CD4-positive, alpha-beta T cell treated with Interleukin-6 for 4 hours (primary cell): ENCODE measurements around the gene SPECC1.
"Not testable (repeated sequence)": the region's sequence is repeated elsewhere in the genome, so short reads cannot be mapped to it uniquely, and the experiment has no call there.

Experiments
- DNase-seq: peaks from one replicate; pipeline ENCODE4 v3.0.0-alpha.2; 2020; ENCODE audit warnings: mixed read lengths

Gene SPECC1

DNA sequence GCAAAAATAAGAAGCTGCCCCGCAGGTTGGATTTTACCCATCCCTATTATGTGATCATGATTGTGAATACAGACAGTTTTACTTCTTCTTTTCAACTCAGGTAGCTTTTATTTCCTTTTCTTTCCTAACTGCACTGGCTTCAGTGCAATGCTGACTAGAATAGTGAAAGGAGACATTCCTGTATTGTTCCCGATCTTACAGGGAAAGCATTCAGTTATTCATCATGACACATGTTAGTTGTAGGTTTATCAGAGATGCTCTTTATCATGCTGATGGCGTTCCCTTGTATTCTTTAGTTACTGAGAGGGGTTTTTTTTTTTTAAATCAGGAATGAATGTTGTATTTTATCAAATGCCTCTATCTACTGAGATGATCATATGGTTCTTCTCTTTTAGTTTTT, 343.4 kb downstream of the SPECC1 start:
- not testable (repeated sequence) for DNase-seq

DNA sequence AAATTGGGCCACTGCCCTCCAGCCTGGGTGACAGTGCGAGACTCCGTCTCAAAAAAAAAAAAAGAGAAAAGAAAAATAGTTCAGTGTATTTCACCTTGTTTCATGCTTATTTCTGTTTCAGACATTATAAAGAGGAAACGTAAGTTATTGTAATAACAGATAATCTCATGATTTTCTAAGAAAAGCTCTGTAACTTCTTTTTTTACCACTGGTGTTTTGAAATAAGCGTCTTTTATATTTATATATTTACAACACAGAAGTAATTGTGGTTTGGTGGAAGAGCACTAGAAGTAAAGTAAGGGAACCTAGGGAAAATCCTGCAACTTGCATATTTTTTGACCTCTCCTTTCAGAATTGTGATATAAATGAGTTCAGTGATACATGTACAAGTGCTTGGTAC, 354.7 kb downstream of the SPECC1 start:
- not testable (repeated sequence) for DNase-seq
